H1 (cell line): ENCODE data around the gene TMEM9B. TPM values are rescaled to one million over a fixed set of nuclear protein-coding genes. Genes with fewer than 3 reads are reported as not detected.

ENCODE experiments used
- CTCF ChIA-PET: fragments of 300-600 bp; sonication (Branson Sonifier 250); formaldehyde crosslinking; loops from one replicate; lab custom pipeline; 2021; ENCODE audit not compliant: partially characterized antibody; lab: Charles Lee
- POLR2A ChIA-PET: fragments of 300-600 bp; sonication (Branson Sonifier 250); formaldehyde crosslinking; loops from one replicate; lab custom pipeline; 2021; ENCODE audit warnings: inconsistent platforms; ENCODE audit not compliant: partially characterized antibody; lab: Charles Lee
- DNase-seq, 2 experiments: peaks; one replicate each; pipeline versions ENCODE4 v3.0.0 to v3.0.0-alpha.2; 2010 to 2022; ENCODE audit warnings: low spot score in 2 of 2, low read depth in 1 of 2, mixed read lengths in 1 of 2
- FAIRE-seq: peaks from 2 replicates; lab custom pipeline; 2011; peaks lifted over from hg19 to GRCh38; lab: Jason Lieb, UNC
- H2AFZ ChIP-seq: 2 replicates; pipeline ENCODE4 v1.8.1; 2012; ENCODE audit warnings: low read length, inconsistent platforms
- H2AK5ac ChIP-seq: 2 replicates; pipeline ENCODE4 v1.6.1; 2013; ENCODE audit warnings: low read depth, low read length
- H2BK120ac ChIP-seq: replicated peaks from 2 replicates; pipeline ENCODE3; 2013; ENCODE audit warnings: low read depth, low read length, inconsistent platforms
- H2BK12ac ChIP-seq: 2 replicates; pipeline ENCODE4 v1.6.1; 2013; ENCODE audit warnings: low read depth, low read length
- H2BK15ac ChIP-seq: 2 replicates; pipeline ENCODE4 v1.6.1; 2013; ENCODE audit warnings: low read length
- H2BK20ac ChIP-seq: 2 replicates; pipeline ENCODE4 v1.6.1; 2013; ENCODE audit warnings: low read length
- H2BK5ac ChIP-seq: 2 replicates; pipeline ENCODE4 v1.6.1; 2013; ENCODE audit warnings: low read depth, low read length
- H3K14ac ChIP-seq: 2 replicates; pipeline ENCODE4 v1.6.1; 2013; ENCODE audit warnings: inconsistent platforms; ENCODE audit not compliant: insufficient read length
- H3K18ac ChIP-seq: 2 replicates; pipeline ENCODE4 v1.6.1; 2013; ENCODE audit warnings: low read length; ENCODE audit errors: extremely low read depth
- H3K23ac ChIP-seq: 2 replicates; pipeline ENCODE4 v1.6.1; 2013; ENCODE audit warnings: inconsistent platforms; ENCODE audit not compliant: insufficient read length
- H3K23me2 ChIP-seq: 2 replicates; pipeline ENCODE4 v1.6.1; 2013; ENCODE audit warnings: low read depth, low read length
- H3K27ac ChIP-seq: 2 replicates; pipeline ENCODE4 v1.6.1; 2011; ENCODE audit warnings: low read depth, low read length, inconsistent platforms
- H3K27me3 ChIP-seq, 4 experiments: replicated peaks in 1 of 4; 1 replicate in 1 of 4; 2 replicates in 3 of 4; pipeline versions ENCODE4 v1.6.1 to v1.8.1; 2011 to 2013; ENCODE audit warnings: low read length in 3 of 4, mild to moderate bottlenecking in 3 of 4, inconsistent platforms in 2 of 4, mixed read lengths in 2 of 4, moderate library complexity in 1 of 4; ENCODE audit not compliant: control insufficient read depth in 3 of 4, insufficient read depth in 3 of 4; ENCODE audit errors: extremely low read depth in 1 of 4
- H3K36me3 ChIP-seq, 4 experiments: 2 replicates each; pipeline versions ENCODE4 v1.6.1 to v1.8.1; 2011 to 2013; ENCODE audit warnings: mild to moderate bottlenecking in 4 of 4, low read length in 3 of 4, moderate library complexity in 2 of 4, control low read depth in 1 of 4, inconsistent platforms in 1 of 4; ENCODE audit not compliant: insufficient read depth in 4 of 4, control insufficient read depth in 2 of 4
- H3K4ac ChIP-seq: replicated peaks from 2 replicates; pipeline ENCODE3; 2013; ENCODE audit warnings: low read length, low read depth, mixed read lengths, inconsistent platforms; ENCODE audit not compliant: insufficient read length
- H3K4me1 ChIP-seq, 4 experiments: replicated peaks in 1 of 4; 1 replicate in 1 of 4; 2 replicates in 3 of 4; pipeline versions ENCODE4 v1.6.1 to v1.8.1; 2011 to 2013; ENCODE audit warnings: low read length in 3 of 4, inconsistent platforms in 2 of 4, mixed read lengths in 1 of 4; ENCODE audit not compliant: insufficient read depth in 4 of 4, control insufficient read depth in 3 of 4
- H3K4me2 ChIP-seq, 2 experiments: 2 replicates each; pipeline versions ENCODE4 v1.6.1 to v1.8.1; 2011 to 2013; ENCODE audit warnings: low read depth in 2 of 2, low read length in 2 of 2, control low read depth in 1 of 2, inconsistent platforms in 1 of 2, mild to moderate bottlenecking in 1 of 2; ENCODE audit not compliant: insufficient read depth in 1 of 2
- H3K4me3 ChIP-seq, 4 experiments: fragments of 200-600, 300-600 bp in 1 of 4; sonication (generic), shearing (Covaris generic), sonication (Bioruptor Twin) in 1 of 4; 2 replicates each; pipeline versions ENCODE4 v1.5.1 to v1.8.1; 2011 to 2016; ENCODE audit warnings: low read length in 4 of 4, low read depth in 3 of 4, control low read depth in 2 of 4, inconsistent platforms in 2 of 4, mild to moderate bottlenecking in 2 of 4, mixed read lengths in 1 of 4, moderate library complexity in 1 of 4; ENCODE audit not compliant: insufficient read depth in 2 of 4; ENCODE audit errors: extremely low read depth in 1 of 4
- H3K56ac ChIP-seq: replicated peaks from 2 replicates; pipeline ENCODE3; 2013; ENCODE audit warnings: low read depth, mild to moderate bottlenecking, mixed read lengths, low read length, inconsistent platforms; ENCODE audit not compliant: insufficient read length
- H3K79me1 ChIP-seq: 2 replicates; pipeline ENCODE4 v1.6.1; 2013; ENCODE audit warnings: low read depth, low read length, control low read depth
- H3K79me2 ChIP-seq, 2 experiments: 2 replicates each; pipeline versions ENCODE4 v1.6.1 to v1.8.1; 2012 to 2013; ENCODE audit warnings: low read length in 2 of 2, mild to moderate bottlenecking in 2 of 2, inconsistent platforms in 1 of 2; ENCODE audit not compliant: insufficient read depth in 2 of 2, control insufficient read depth in 1 of 2
- H3K9ac ChIP-seq, 4 experiments: replicated peaks in 1 of 4; 1 replicate in 1 of 4; 2 replicates in 3 of 4; pipeline versions ENCODE4 v1.6.1 to v1.8.1; 2011 to 2013; ENCODE audit warnings: low read depth in 3 of 4, low read length in 3 of 4, control low read depth in 2 of 4, mild to moderate bottlenecking in 2 of 4, moderate library complexity in 2 of 4, inconsistent platforms in 1 of 4; ENCODE audit errors: extremely low read depth in 1 of 4
- H3K9me3 ChIP-seq, 2 experiments: 2 replicates each; pipeline versions ENCODE4 v1.6.1 to v1.8.1; 2012 to 2013; ENCODE audit warnings: mild to moderate bottlenecking in 2 of 2, moderate library complexity in 2 of 2, control low read depth in 1 of 2, inconsistent platforms in 1 of 2, low read depth in 1 of 2, low read length in 1 of 2, mixed read lengths in 1 of 2; ENCODE audit not compliant: insufficient read depth in 2 of 2
- H4K20me1 ChIP-seq, 2 experiments: replicated peaks in 1 of 2; 2 replicates each; pipeline versions ENCODE3 to v1.8.1; 2011 to 2013; ENCODE audit warnings: inconsistent platforms in 2 of 2, low read length in 2 of 2, mild to moderate bottlenecking in 1 of 2; ENCODE audit not compliant: insufficient read depth in 2 of 2, control insufficient read depth in 1 of 2
- H4K5ac ChIP-seq: 2 replicates; pipeline ENCODE4 v1.6.1; 2013; ENCODE audit warnings: low read length, low read depth, mixed read lengths, inconsistent platforms; ENCODE audit not compliant: insufficient read length
- H4K8ac ChIP-seq: 2 replicates; pipeline ENCODE4 v1.8.0; 2013; ENCODE audit warnings: mild to moderate bottlenecking, moderate library complexity, low read length, inconsistent platforms; ENCODE audit not compliant: insufficient read depth; ENCODE audit errors: extremely low read depth
- H4K91ac ChIP-seq: replicated peaks from 2 replicates; pipeline ENCODE3; 2013; ENCODE audit warnings: low read length, mixed read lengths, inconsistent platforms; ENCODE audit not compliant: insufficient read length
- ASH2L ChIP-seq: fragments of 200-600, 300-600 bp; sonication (generic); IDR thresholded peaks from one replicate; pipeline ENCODE4 v1.7.1; 2017; ENCODE audit warnings: low read length
- BRCA1 ChIP-seq: IDR thresholded peaks from 2 replicates; pipeline ENCODE4 v1.6.1; 2012; ENCODE audit warnings: low read depth, low read length, improper control_type of control experiment
- E2F6 ChIP-seq: IDR thresholded peaks from 2 replicates; pipeline ENCODE4 v1.6.1; 2012; ENCODE audit warnings: inconsistent platforms
- MAFK ChIP-seq: IDR thresholded peaks from 2 replicates; pipeline ENCODE4 v1.6.1; 2012; ENCODE audit warnings: low read depth, mild to moderate bottlenecking, improper control_type of control experiment, low read length
- NANOG ChIP-seq: IDR thresholded peaks from 2 replicates; pipeline ENCODE4 v1.6.1; 2011; ENCODE audit warnings: low read length, low read depth, mild to moderate bottlenecking, inconsistent platforms; ENCODE audit not compliant: insufficient read depth, poor library complexity, severe bottlenecking
- POLR2A ChIP-seq, 2 experiments: IDR thresholded peaks; 1 replicate in 1 of 2; 2 replicates in 1 of 2; pipeline ENCODE4 v1.6.1; 2011; ENCODE audit warnings: low read depth in 2 of 2, low read length in 2 of 2, mild to moderate bottlenecking in 2 of 2; ENCODE audit errors: control extremely low read depth in 1 of 2
- SRF ChIP-seq: IDR thresholded peaks from 2 replicates; pipeline ENCODE4 v1.6.1; 2011; ENCODE audit warnings: mild to moderate bottlenecking, low read depth, low read length, moderate library complexity
- TAF7 ChIP-seq: optimal IDR thresholded peaks from 2 replicates; pipeline ENCODE3; 2011; ENCODE audit warnings: low read depth, mild to moderate bottlenecking, inconsistent platforms, low read length, moderate library complexity, borderline replicate concordance
- TBP ChIP-seq: IDR thresholded peaks from 2 replicates; pipeline ENCODE4 v1.6.1; 2011; ENCODE audit warnings: low read depth, low read length, improper control_type of control experiment
- USF2 ChIP-seq: IDR thresholded peaks from 2 replicates; pipeline ENCODE4 v1.6.1; 2011; ENCODE audit warnings: low read length, improper control_type of control experiment
- WGBS, 2 experiments: shearing (Covaris generic) in 1 of 2; methylation state at CpG; one replicate each; pipeline versions ENCODE4 v1.1.6 to v1.1.7; 2013 to 2015; ENCODE audit warnings: low lambda C conversion rate in 2 of 2, mixed read lengths in 2 of 2, inconsistent platforms in 1 of 2, low coverage in 1 of 2, missing lambda C conversion rate in 1 of 2; ENCODE audit not compliant: insufficient replicate concordance in 2 of 2, insufficient coverage in 1 of 2, insufficient read length in 1 of 2; ENCODE audit errors: extremely low coverage in 1 of 2, missing lambda C conversion rate in 1 of 2; 5-methylcytosine and 5-hydroxymethylcytosine counted together
- polyA plus RNA-seq, 7 experiments: library from polyadenylated mRNA; depleted of rRNA in 3 of 7; stranded (reverse) in 5 of 7; unstranded in 2 of 7; fragments of >200 nt in 5 of 7; fragments of 200-250 nt in 2 of 7; gene quantifications; 1 replicate in 5 of 7; 2 replicates in 1 of 7; 4 replicates in 1 of 7; pipeline versions ENCODE4 v1.2.1 to v1.2.3, GENCODE V29; 2011 to 2013; ENCODE audit warnings: missing spikeins in 2 of 7, mixed read lengths in 2 of 7
- total RNA-seq: library from RNA; stranded (reverse); fragmentation: NEBNext Ultra II Directional; extraction: Animal tissue kit (Norgen Biotek cat#: 25700); gene quantifications from 2 replicates; pipeline ENCODE4 v1.2.1, GENCODE V29; 2021

The TMEM9B gene
- total and polyA plus RNA-seq, 2 of the 8 experiments (the other 6 are each of a cell fraction or from before 2014, with no cell fraction given), result 8.3 to 9.4 TPM

GRCh38 chr11:9004183-9004926 lies 40.1 kb upstream of the TMEM9B start:
- Histone ChIP-seq H3K18ac (no peak overlapping the region), H3K4me1 (peaks cover 0 to 8% (median 6%) of the 10 kb centered on the region in 4 experiments; a peak in 6 of 7 replicates), H2BK5ac (no peak overlapping the region), H3K4ac (no peak overlapping the region), H3K14ac (no peak overlapping the region), H2AK5ac (no peak overlapping the region), H3K23me2 (peaks cover 10% of the 10 kb centered on the region; the same call in 1 of the 2 replicates), H3K79me2 (no peaks in the 10 kb centered on the region), H3K23ac (no peak overlapping the region), H4K8ac (peak overlapping the region; percentile 8; the same call in 1 of the 2 replicates), H3K79me1 (no peaks in the 10 kb centered on the region), H2BK120ac (no peak overlapping the region), H3K4me2 (peak overlapping the region; percentile 81 to 84), H3K9me3 (no peaks in the 10 kb centered on the region), H2BK20ac (no peak overlapping the region), H3K27ac (no peak overlapping the region), H3K9ac (no peak overlapping the region), H4K5ac (no peak overlapping the region), H3K36me3 (no peaks in the 10 kb centered on the region), H4K20me1 (peaks cover 2% of the 10 kb centered on the region in 2 experiments), H3K27me3 (peaks cover 20 to 57% (median 50%) of the 10 kb centered on the region in 4 experiments), H4K91ac (no peak overlapping the region), H3K56ac (no peak overlapping the region), H2BK12ac (no peak overlapping the region), H2BK15ac (no peak overlapping the region), H2AFZ (peak overlapping the region; percentile 36), H3K4me3 (peak overlapping the region; percentile 45 to 67 (median 48))
- ChIA-PET POLR2A (interaction anchor here (1.1 to 1.4 kb wide), 2 partner anchors 11 to 43 kb away, joined by 3 to 5 read pairs; no protein-coding TSS in a partner anchor), CTCF (interaction anchor here (1.1 to 3.8 kb wide), 4 partner anchors 10 to 34 kb away, joined by 3 to 26 read pairs (median 3); no protein-coding TSS in a partner anchor)
- WGBS, 2 experiments, result 9% methylated on average over 31 of the region's 69 CpGs; no CpG with 5 or more reads in 1 of the 2 experiments
- no peak for FAIRE-seq
- peak in 1 of 2 experiments; percentile 81 for DNase-seq
- peak; percentile 81 for TF ChIP-seq USF2
- 0 out of 2 replicates have a peak, but pooled peaks have one; percentile 21 for TF ChIP-seq E2F6
- no peak for TF ChIP-seq POLR2A (IDR thresholded peaks at IDR 0.05; ENCODE audit: control extremely low read depth in 1 of 2, low read depth in 2 of 2, low read length in 2 of 2)
- no peak for TF ChIP-seq TAF7
- peak; percentile 73 for TF ChIP-seq ASH2L
- no peak for TF ChIP-seq SRF
- no peak for TF ChIP-seq NANOG
- TF ChIP-seq TBP, result no peak
- TF ChIP-seq MAFK, result no peak
- TF ChIP-seq BRCA1, result no peak
